GM12892 (cell line): ENCODE data around the gene OGFOD3.

Source experiments
- POLR2A ChIP-seq: IDR thresholded peaks from 2 replicates; pipeline ENCODE4 v1.6.1; 2011; ENCODE audit warnings: low read depth, low read length, control low read depth
- POLR2AphosphoS5 ChIP-seq: IDR thresholded peaks from 2 replicates; pipeline ENCODE4 v1.6.1; 2011; ENCODE audit warnings: low read depth, low read length, control low read depth

DNA sequence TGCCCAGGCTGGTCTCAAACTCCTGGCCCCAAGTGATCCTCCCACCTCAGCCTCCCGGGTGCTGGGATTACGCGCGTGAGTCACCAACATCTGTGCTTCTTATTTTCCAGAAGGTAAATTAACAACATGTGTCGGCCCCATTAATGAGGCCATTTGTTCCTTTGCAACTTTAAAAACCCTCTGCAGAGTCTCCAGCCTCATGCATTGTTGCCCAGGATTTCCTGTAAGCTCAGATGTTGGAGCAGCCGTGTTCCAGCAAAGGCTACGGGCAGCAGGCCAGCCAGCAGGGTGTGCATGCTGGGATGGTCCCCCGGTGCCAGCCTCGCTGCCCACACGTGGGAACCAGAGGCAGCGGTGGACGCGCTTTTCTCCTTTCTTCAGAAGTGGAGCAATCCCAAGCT, 19.3 kb downstream of the OGFOD3 start:
- no peak for TF ChIP-seq POLR2A
- TF ChIP-seq POLR2AphosphoS5: no peak
